GM18507 (cell line): ENCODE data around the gene ABI1.

Experiments used
- DNase-seq: peaks from one replicate; pipeline ENCODE4 v3.0.0; 2011; ENCODE audit warnings: low read depth; ENCODE audit not compliant: insufficient read length; ENCODE audit errors: extremely low spot score
- FAIRE-seq: peaks from 2 replicates; lab custom pipeline; 2011; peaks lifted over from hg19 to GRCh38; lab: Jason Lieb, UNC

The ABI1 gene

GRCh38 chr10:26697163-26697921, 163.4 kb downstream of the ABI1 start, which contains the start of gene PDSS1:
Gene PDSS1 (plus strand): TSS chr10:26697701. CDS start chr10:26697712, 11 bp downstream.
- peak; percentile 71 for FAIRE-seq
- peak; percentile 72 for DNase-seq

- DNase-seq, result no peak
- no peak for FAIRE-seq
Measured at GRCh38 chr10:26696786-26697162, 164.0 kb downstream of the ABI1 start.
